GM23338 (cell line): ENCODE results near the gene TRUB2. TPM values are rescaled to one million over a fixed set of nuclear protein-coding genes. Genes with fewer than 3 reads are reported as not detected.

Experiments
- ATAC-seq: fragments of 200-7000 bp; cut with Tn5 transposase; 3 replicates; pipeline ENCODE4 v1.9.1; 2020
- DNase-seq: peaks from one replicate; pipeline ENCODE4 v3.0.0-alpha.2; 2015; ENCODE audit warnings: low spot score
- H2AFZ ChIP-seq: fragments of 200-600 bp; sonication (generic); 2 replicates; pipeline ENCODE4 v1.8.0; 2016; ENCODE audit warnings: antibody characterized with exemption, mild to moderate bottlenecking, moderate library complexity
- H3F3A ChIP-seq: fragments of 200-600 bp; sonication (generic); replicated peaks from 2 replicates; pipeline ENCODE4 v1.8.0; 2017; ENCODE audit warnings: antibody characterized with exemption, mixed run types, low read depth
- H3K27ac ChIP-seq: fragments of 200-600 bp; sonication (generic); 2 replicates; pipeline ENCODE4 v1.6.1; 2016; ENCODE audit warnings: low read depth
- H3K27me3 ChIP-seq: fragments of 200-600 bp; sonication (generic); 2 replicates; pipeline ENCODE4 v1.8.0; 2016; ENCODE audit warnings: mild to moderate bottlenecking, mixed run types, moderate library complexity; ENCODE audit not compliant: insufficient read depth
- H3K36me3 ChIP-seq: fragments of 200-600 bp; sonication (generic); 2 replicates; pipeline ENCODE4 v1.8.0; 2016; ENCODE audit warnings: mild to moderate bottlenecking; ENCODE audit not compliant: insufficient read depth
- H3K4me1 ChIP-seq: fragments of 200-600 bp; sonication (generic); 2 replicates; pipeline ENCODE4 v1.8.0; 2016; ENCODE audit warnings: mild to moderate bottlenecking, moderate library complexity; ENCODE audit not compliant: insufficient read depth
- H3K4me2 ChIP-seq: fragments of 200-600 bp; sonication (generic); 2 replicates; pipeline ENCODE4 v1.7.1; 2017; ENCODE audit warnings: mixed run types
- H3K4me3 ChIP-seq: fragments of 200-600 bp; sonication (generic); 2 replicates; pipeline ENCODE4 v1.6.1; 2016; ENCODE audit warnings: mixed run types
- H3K79me2 ChIP-seq: fragments of 200-600 bp; sonication (generic); replicated peaks from 2 replicates; pipeline ENCODE4 v1.8.0; 2017; ENCODE audit warnings: mild to moderate bottlenecking; ENCODE audit not compliant: insufficient read depth
- H3K9me2 ChIP-seq: fragments of 200-600 bp; sonication (generic); 2 replicates; pipeline ENCODE4 v1.8.0; 2017; ENCODE audit not compliant: insufficient read depth
- H4K20me1 ChIP-seq: fragments of 200-600 bp; sonication (generic); replicated peaks from 2 replicates; pipeline ENCODE4 v1.8.0; 2017; ENCODE audit warnings: mild to moderate bottlenecking; ENCODE audit not compliant: insufficient read depth
- H3K27ac Mint-ChIP-seq: 2 replicates; pipeline ENCODE4 v1.8.0; 2020; ENCODE audit warnings: inconsistent platforms, mild to moderate bottlenecking, moderate library complexity, mixed read lengths
- H3K27me3 Mint-ChIP-seq: 3 replicates; pipeline ENCODE4 v1.8.0; 2022; ENCODE audit warnings: low read depth, mild to moderate bottlenecking, moderate library complexity, mixed read lengths, inconsistent platforms; ENCODE audit not compliant: insufficient read depth, poor library complexity
- H3K36me3 Mint-ChIP-seq: 3 replicates; pipeline ENCODE4 v1.8.0; 2021; ENCODE audit warnings: low read depth, mild to moderate bottlenecking, inconsistent platforms, moderate library complexity, mixed read lengths
- H3K4me1 Mint-ChIP-seq: 3 replicates; pipeline ENCODE4 v1.8.0; 2020; ENCODE audit warnings: mild to moderate bottlenecking, inconsistent platforms, mixed read lengths
- H3K4me3 Mint-ChIP-seq: 3 replicates; pipeline ENCODE4 v1.8.0; 2021; ENCODE audit warnings: moderate library complexity, mild to moderate bottlenecking, inconsistent platforms, mixed read lengths
- H3K9me3 Mint-ChIP-seq: 3 replicates; pipeline ENCODE4 v1.8.0; 2020; ENCODE audit warnings: moderate library complexity, mild to moderate bottlenecking, inconsistent platforms, mixed read lengths
- CREB1 ChIP-seq: fragments of 250-450 bp; sonication (Bioruptor Pico); IDR thresholded peaks from 2 replicates; pipeline ENCODE4 v1.5.0; 2020; ENCODE audit warnings: low read depth, mild to moderate bottlenecking, moderate library complexity
- POLR2AphosphoS5 ChIP-seq: IDR thresholded peaks from 2 replicates; pipeline ENCODE4 v1.6.1; 2016; ENCODE audit warnings: antibody characterized with exemption, low read depth
- STAT1 ChIP-seq: IDR thresholded peaks from one replicate; pipeline ENCODE4 v1.6.1; 2016; ENCODE audit warnings: antibody characterized with exemption; ENCODE audit not compliant: unreplicated experiment
- ZNF114 ChIP-seq: fragments of 250-450 bp; sonication (Bioruptor Pico); IDR thresholded peaks from 2 replicates; pipeline ENCODE4 v1.5.0; 2020; ENCODE audit warnings: mild to moderate bottlenecking, moderate library complexity
- ZNF331 ChIP-seq: fragments of 250-450 bp; sonication (Bioruptor Pico); IDR thresholded peaks from 2 replicates; pipeline ENCODE4 v1.5.0; 2020; ENCODE audit warnings: low read depth, mild to moderate bottlenecking, moderate library complexity
- long read RNA-seq: library from polyadenylated mRNA; unstranded; transcript quantifications from one replicate; pipeline ENCODE4 v2.0.0, GENCODE V29; 2020; ENCODE audit not compliant: unreplicated experiment
- polyA plus RNA-seq: library from polyadenylated mRNA; unstranded; fragments of >200 nt; fragmentation: Nextera tagmentation; extraction: Ambion mirVana; gene quantifications from 2 replicates; pipeline ENCODE4 v1.2.1, GENCODE V29; 2016
- total RNA-seq: library from RNA; depleted of rRNA; stranded (reverse); fragments of >200 nt; shearing (Covaris generic); gene quantifications from 2 replicates; pipeline ENCODE4 v1.2.3, GENCODE V29; 2014; rRNA removed
- TF ChIP-seq, protein P1 (sequence below): fragments of 250-450 bp; sonication (Bioruptor Pico); IDR thresholded peaks from 2 replicates; pipeline ENCODE4 v1.5.0; 2020; ENCODE audit warnings: mild to moderate bottlenecking, moderate library complexity
- TF ChIP-seq, protein P2 (sequence below): IDR thresholded peaks from 2 replicates; pipeline ENCODE4 v1.6.1; 2016; ENCODE audit warnings: antibody characterized with exemption

Gene TRUB2, protein sequence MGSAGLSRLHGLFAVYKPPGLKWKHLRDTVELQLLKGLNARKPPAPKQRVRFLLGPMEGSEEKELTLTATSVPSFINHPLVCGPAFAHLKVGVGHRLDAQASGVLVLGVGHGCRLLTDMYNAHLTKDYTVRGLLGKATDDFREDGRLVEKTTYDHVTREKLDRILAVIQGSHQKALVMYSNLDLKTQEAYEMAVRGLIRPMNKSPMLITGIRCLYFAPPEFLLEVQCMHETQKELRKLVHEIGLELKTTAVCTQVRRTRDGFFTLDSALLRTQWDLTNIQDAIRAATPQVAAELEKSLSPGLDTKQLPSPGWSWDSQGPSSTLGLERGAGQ
- 12.0 and 15.4 TPM in 2 replicates for total RNA-seq
- polyA plus RNA-seq: 29.4 and 31.4 TPM in 2 replicates
- long read RNA-seq, full-length matches to known transcripts: 44 of 50 reads
- long read RNA-seq, partial matches to known transcripts: 0 of 50 reads
- long read RNA-seq, other reads (novel, unspliced or antisense): 6 of 50 reads

DNA sequence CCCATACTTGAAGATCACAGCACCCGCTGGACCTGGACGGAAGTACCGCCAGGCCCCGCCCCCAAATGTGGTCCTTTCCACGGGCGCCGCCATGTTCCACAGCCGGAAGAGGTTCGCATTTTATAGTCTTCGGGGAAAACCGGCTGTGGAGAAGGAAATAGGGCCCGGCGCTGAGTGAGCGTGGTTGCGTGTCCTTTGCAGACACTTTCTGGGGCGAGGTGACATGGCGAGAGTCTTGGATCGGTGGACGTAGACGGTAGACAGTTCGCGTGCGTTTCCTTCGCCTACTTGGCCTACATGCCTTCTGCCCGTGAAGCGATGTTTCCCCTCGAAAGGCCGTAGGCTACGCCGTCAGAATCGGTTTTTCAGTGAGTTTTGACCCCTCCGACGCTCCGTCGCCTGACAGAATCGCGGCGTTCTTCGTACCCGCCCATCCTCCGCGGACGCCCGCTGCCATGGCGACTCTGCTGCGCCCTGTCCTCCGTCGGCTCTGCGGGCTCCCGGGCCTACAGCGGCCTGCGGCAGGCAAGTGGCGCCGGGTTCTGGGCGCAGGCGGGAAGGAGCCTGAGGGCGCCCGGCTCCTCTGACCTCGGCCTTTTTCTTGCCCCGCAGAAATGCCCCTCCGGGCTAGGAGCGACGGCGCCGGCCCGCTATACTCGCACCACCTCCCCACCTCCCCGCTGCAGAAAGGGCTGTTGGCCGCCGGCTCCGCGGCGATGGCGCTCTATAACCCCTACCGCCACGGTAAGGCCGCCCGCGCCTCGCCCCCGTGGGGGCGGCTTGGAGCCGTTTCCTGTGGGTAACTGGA, at the start of gene TRUB2, which contains the start of gene COQ4:
Gene TRUB2, minus strand, starts transcription at position 44 of the 808 bp plus-strand sequence. Its CDS starts 39 bp downstream, at position 5.
Gene COQ4, plus strand, starts transcription at position 436 of the 808 bp plus-strand sequence. Its CDS starts 20 bp downstream, at position 456.
- H4K20me1 ChIP-seq: no peaks in the 10 kb centered on the region; the same call in none of the 2 replicates
- H3K4me3 ChIP-seq: peak within 1 kb of the TSS; percentile 99
- peak; percentile 98 for DNase-seq
- peak within 1 kb of the TSS; percentile 66 for H2AFZ ChIP-seq
- peaks cover 19% of the 10 kb centered on the region for H3K36me3 Mint-ChIP-seq
- peak within 1 kb of the TSS; percentile 84 for H3K4me2 ChIP-seq
- H3K4me1 Mint-ChIP-seq: no peaks in the 10 kb centered on the region
- peak within 1 kb of the TSS; percentile 97 for H3K27ac Mint-ChIP-seq
- peaks cover 6% of the 10 kb centered on the region; the same call in 1 of the 2 replicates for H3K36me3 ChIP-seq
- peaks cover 13% of the 10 kb centered on the region for H3K27me3 Mint-ChIP-seq
- no peaks in the 10 kb centered on the region for H3K9me3 Mint-ChIP-seq
- peaks cover 5% of the 10 kb centered on the region; the same call in 1 of the 2 replicates for H3F3A ChIP-seq
- peak within 1 kb of the TSS; percentile 94 for H3K4me3 Mint-ChIP-seq
- TF ChIP-seq POLR2AphosphoS5 (peak; percentile 50), ZNF114 (CRISPR knock-in tag) (no peak), ZNF331 (CRISPR knock-in tag) (no peak), STAT1 (no peak), CREB1 (peak; percentile 69; the same call in 1 of the 2 replicates)
- TF ChIP-seq, protein P1, sequence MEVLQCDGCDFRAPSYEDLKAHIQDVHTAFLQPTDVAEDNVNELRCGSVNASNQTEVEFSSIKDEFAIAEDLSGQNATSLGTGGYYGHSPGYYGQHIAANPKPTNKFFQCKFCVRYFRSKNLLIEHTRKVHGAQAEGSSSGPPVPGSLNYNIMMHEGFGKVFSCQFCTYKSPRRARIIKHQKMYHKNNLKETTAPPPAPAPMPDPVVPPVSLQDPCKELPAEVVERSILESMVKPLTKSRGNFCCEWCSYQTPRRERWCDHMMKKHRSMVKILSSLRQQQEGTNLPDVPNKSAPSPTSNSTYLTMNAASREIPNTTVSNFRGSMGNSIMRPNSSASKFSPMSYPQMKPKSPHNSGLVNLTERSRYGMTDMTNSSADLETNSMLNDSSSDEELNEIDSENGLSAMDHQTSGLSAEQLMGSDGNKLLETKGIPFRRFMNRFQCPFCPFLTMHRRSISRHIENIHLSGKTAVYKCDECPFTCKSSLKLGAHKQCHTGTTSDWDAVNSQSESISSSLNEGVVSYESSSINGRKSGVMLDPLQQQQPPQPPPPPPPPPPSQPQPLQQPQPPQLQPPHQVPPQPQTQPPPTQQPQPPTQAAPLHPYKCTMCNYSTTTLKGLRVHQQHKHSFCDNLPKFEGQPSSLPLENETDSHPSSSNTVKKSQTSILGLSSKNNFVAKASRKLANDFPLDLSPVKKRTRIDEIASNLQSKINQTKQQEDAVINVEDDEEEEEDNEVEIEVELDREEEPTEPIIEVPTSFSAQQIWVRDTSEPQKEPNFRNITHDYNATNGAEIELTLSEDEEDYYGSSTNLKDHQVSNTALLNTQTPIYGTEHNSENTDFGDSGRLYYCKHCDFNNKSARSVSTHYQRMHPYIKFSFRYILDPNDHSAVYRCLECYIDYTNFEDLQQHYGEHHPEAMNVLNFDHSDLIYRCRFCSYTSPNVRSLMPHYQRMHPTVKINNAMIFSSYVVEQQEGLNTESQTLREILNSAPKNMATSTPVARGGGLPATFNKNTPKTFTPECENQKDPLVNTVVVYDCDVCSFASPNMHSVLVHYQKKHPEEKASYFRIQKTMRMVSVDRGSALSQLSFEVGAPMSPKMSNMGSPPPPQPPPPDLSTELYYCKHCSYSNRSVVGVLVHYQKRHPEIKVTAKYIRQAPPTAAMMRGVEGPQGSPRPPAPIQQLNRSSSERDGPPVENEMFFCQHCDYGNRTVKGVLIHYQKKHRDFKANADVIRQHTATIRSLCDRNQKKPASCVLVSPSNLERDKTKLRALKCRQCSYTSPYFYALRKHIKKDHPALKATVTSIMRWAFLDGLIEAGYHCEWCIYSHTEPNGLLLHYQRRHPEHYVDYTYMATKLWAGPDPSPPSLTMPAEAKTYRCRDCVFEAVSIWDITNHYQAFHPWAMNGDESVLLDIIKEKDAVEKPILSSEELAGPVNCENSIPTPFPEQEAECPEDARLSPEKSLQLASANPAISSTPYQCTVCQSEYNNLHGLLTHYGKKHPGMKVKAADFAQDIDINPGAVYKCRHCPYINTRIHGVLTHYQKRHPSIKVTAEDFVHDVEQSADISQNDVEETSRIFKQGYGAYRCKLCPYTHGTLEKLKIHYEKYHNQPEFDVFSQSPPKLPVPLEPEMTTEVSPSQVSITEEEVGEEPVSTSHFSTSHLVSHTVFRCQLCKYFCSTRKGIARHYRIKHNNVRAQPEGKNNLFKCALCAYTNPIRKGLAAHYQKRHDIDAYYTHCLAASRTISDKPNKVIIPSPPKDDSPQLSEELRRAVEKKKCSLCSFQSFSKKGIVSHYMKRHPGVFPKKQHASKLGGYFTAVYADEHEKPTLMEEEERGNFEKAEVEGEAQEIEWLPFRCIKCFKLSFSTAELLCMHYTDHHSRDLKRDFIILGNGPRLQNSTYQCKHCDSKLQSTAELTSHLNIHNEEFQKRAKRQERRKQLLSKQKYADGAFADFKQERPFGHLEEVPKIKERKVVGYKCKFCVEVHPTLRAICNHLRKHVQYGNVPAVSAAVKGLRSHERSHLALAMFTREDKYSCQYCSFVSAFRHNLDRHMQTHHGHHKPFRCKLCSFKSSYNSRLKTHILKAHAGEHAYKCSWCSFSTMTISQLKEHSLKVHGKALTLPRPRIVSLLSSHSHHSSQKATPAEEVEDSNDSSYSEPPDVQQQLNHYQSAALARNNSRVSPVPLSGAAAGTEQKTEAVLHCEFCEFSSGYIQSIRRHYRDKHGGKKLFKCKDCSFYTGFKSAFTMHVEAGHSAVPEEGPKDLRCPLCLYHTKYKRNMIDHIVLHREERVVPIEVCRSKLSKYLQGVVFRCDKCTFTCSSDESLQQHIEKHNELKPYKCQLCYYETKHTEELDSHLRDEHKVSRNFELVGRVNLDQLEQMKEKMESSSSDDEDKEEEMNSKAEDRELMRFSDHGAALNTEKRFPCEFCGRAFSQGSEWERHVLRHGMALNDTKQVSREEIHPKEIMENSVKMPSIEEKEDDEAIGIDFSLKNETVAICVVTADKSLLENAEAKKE (CRISPR knock-in tag): no peak
- TF ChIP-seq, protein P2, sequence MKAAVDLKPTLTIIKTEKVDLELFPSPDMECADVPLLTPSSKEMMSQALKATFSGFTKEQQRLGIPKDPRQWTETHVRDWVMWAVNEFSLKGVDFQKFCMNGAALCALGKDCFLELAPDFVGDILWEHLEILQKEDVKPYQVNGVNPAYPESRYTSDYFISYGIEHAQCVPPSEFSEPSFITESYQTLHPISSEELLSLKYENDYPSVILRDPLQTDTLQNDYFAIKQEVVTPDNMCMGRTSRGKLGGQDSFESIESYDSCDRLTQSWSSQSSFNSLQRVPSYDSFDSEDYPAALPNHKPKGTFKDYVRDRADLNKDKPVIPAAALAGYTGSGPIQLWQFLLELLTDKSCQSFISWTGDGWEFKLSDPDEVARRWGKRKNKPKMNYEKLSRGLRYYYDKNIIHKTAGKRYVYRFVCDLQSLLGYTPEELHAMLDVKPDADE: peak; percentile 84
- H3K79me2 ChIP-seq: peaks cover 18% of the 10 kb centered on the region
- ATAC-seq: peak; percentile 92
- H3K9me2 ChIP-seq: no peaks in the 10 kb centered on the region
- no peaks in the 10 kb centered on the region for H3K27me3 ChIP-seq
- peak within 1 kb of the TSS; percentile 92 for H3K27ac ChIP-seq
- peaks cover 7% of the 10 kb centered on the region for H3K4me1 ChIP-seq
